Measurements from ENCODE around the gene TMC8.
"Not testable (repeated sequence)": the region's sequence is repeated elsewhere in the genome, so short reads cannot be mapped to it uniquely, and the experiment has no call there.

TMC8 gene

GRCh38 chr17:78135858-78136500 is 5.4 kb downstream of the TMC8 start:
- DNase-seq (ENCODE audit: low spot score), result no peak

GRCh38 chr17:78137392-78138203 is 7.0 kb downstream of the TMC8 start:
- DNase-seq (ENCODE audit: low spot score), result no peak

GRCh38 chr17:78138204-78139060 is 7.9 kb downstream of the TMC8 start:
- DNase-seq (ENCODE audit: low spot score), result no peak

- not testable (repeated sequence) for DNase-seq (ENCODE audit: low spot score)
Observed at GRCh38 chr17:78139861-78140168, 9.2 kb downstream of the TMC8 start.

- no peak for DNase-seq (ENCODE audit: low spot score)
Observed at GRCh38 chr17:78140169-78141051, 9.8 kb downstream of the TMC8 start.

- DNase-seq (ENCODE audit: low spot score), result no peak
Observed at GRCh38 chr17:78141437-78142118, 11.0 kb downstream of the TMC8 start.

GRCh38 chr17:78142119-78142861 is 11.7 kb downstream of the TMC8 start:
- DNase-seq (ENCODE audit: low spot score), result no peak

GRCh38 chr17:78143214-78144146 is 12.9 kb downstream of the TMC8 start:
- DNase-seq (ENCODE audit: low spot score), result no peak

GRCh38 chr17:78144147-78144719 is 13.7 kb downstream of the TMC8 start:
- DNase-seq (ENCODE audit: low spot score), result peak; percentile 79

- DNase-seq (ENCODE audit: low spot score), result no peak
Observed at GRCh38 chr17:78144736-78145641, 14.4 kb downstream of the TMC8 start.

- DNase-seq (ENCODE audit: low spot score), result no peak
Observed at GRCh38 chr17:78146471-78146869, 15.9 kb downstream of the TMC8 start.

GRCh38 chr17:78146881-78147280 is 16.3 kb downstream of the TMC8 start:
- DNase-seq (ENCODE audit: low spot score), result no peak

GRCh38 chr17:78147315-78147998 is 16.9 kb downstream of the TMC8 start:
- no peak for DNase-seq (ENCODE audit: low spot score)

- no peak for DNase-seq (ENCODE audit: low spot score)
Observed at GRCh38 chr17:78148286-78149016, 17.9 kb downstream of the TMC8 start.

GRCh38 chr17:78151514-78152008 is 21.0 kb downstream of the TMC8 start:
- no peak for DNase-seq (ENCODE audit: low spot score)
